HG02885 (cell line): ENCODE measurements around the gene TNPO2.
"Not testable (repeated sequence)": the region's sequence is repeated elsewhere in the genome, so short reads cannot be mapped to it uniquely, and the experiment has no call there.

Experiments used
- ATAC-seq: cut with Tn5 transposase; IDR thresholded peaks from one replicate; pipeline ENCODE4 v1.9.1; 2021; ENCODE audit warnings: mild to moderate bottlenecking; ENCODE audit not compliant: unreplicated experiment, poor library complexity

Gene TNPO2

GRCh38 chr19:12711187-12711586 lies 12.5 kb downstream of the TNPO2 start:
- no peak for ATAC-seq

- no peak for ATAC-seq
These were observed 15.1 kb downstream of the TNPO2 start for GRCh38 chr19:12708641-12709040.

- ATAC-seq = no peak
These were observed 17.4 kb downstream of the TNPO2 start for GRCh38 chr19:12706332-12706718.

GRCh38 chr19:12705654-12706331 lies 17.9 kb downstream of the TNPO2 start:
- no peak for ATAC-seq

GRCh38 chr19:12705169-12705568 lies 18.6 kb downstream of the TNPO2 start:
- ATAC-seq = no peak

- ATAC-seq = no peak
These were observed 20.7 kb downstream of the TNPO2 start for GRCh38 chr19:12703046-12703445.

GRCh38 chr19:12701596-12702282 lies 22.0 kb downstream of the TNPO2 start:
- no peak for ATAC-seq

GRCh38 chr19:12698138-12698537 lies 25.6 kb downstream of the TNPO2 start:
- no peak for ATAC-seq

GRCh38 chr19:12697425-12697824 lies 26.3 kb downstream of the TNPO2 start:
- ATAC-seq = not testable (repeated sequence)

GRCh38 chr19:12696366-12697335 lies 27.1 kb downstream of the TNPO2 start, which contains the start of gene FBXW9:
Gene FBXW9 (minus strand): TSS chr19:12696631. CDS start chr19:12696581, 50 bp downstream.
- ATAC-seq = peak; percentile 78

GRCh38 chr19:12695997-12696365 lies 27.8 kb downstream of the TNPO2 start:
- ATAC-seq = peak; percentile 35

- ATAC-seq = no peak
These were observed 28.2 kb downstream of the TNPO2 start for GRCh38 chr19:12695514-12695913.

- no peak for ATAC-seq
These were observed 28.6 kb downstream of the TNPO2 start for GRCh38 chr19:12695096-12695495.

GRCh38 chr19:12694641-12695040 lies 29.1 kb downstream of the TNPO2 start:
- ATAC-seq = no peak

GRCh38 chr19:12692960-12693359 lies 30.8 kb downstream of the TNPO2 start:
- ATAC-seq = no peak

- ATAC-seq = no peak
These were observed 34.0 kb downstream of the TNPO2 start for GRCh38 chr19:12689581-12690216.

- ATAC-seq = no peak
These were observed 34.7 kb downstream of the TNPO2 start for GRCh38 chr19:12689012-12689411.

- ATAC-seq = no peak
These were observed 36.1 kb downstream of the TNPO2 start, which contains the start of gene GNG14 for GRCh38 chr19:12687496-12688196. Gene GNG14 (plus strand): TSS chr19:12687998. CDS start chr19:12688049, 51 bp downstream.

GRCh38 chr19:12685831-12686230 lies 37.9 kb downstream of the TNPO2 start:
- no peak for ATAC-seq
